Mesendoderm (in vitro differentiated cells): ENCODE measurements around the gene FN3K.

Experiments used
- DNase-seq: peaks from one replicate; pipeline ENCODE4 v3.0.0; 2013
- H2AK5ac ChIP-seq: 2 replicates; pipeline ENCODE4 v1.6.1; 2013; ENCODE audit warnings: low read length, inconsistent platforms
- H2BK120ac ChIP-seq: 2 replicates; pipeline ENCODE4 v1.6.1; 2013; ENCODE audit warnings: low read depth, mild to moderate bottlenecking, low read length, moderate library complexity, mixed read lengths
- H2BK15ac ChIP-seq: replicated peaks from 2 replicates; pipeline ENCODE4 v1.6.1; 2013; ENCODE audit warnings: low read depth, mild to moderate bottlenecking, moderate library complexity
- H2BK5ac ChIP-seq: 2 replicates; pipeline ENCODE4 v1.6.1; 2013; ENCODE audit warnings: low read length, inconsistent platforms
- H3K18ac ChIP-seq: 2 replicates; pipeline ENCODE4 v1.6.1; 2013; ENCODE audit warnings: mild to moderate bottlenecking, low read length, mixed read lengths
- H3K23ac ChIP-seq: one replicate; pipeline ENCODE4 v1.6.1; 2013; ENCODE audit warnings: low read length
- H3K27ac ChIP-seq: 2 replicates; pipeline ENCODE4 v1.5.1; 2013; ENCODE audit warnings: low read depth, mild to moderate bottlenecking, inconsistent platforms, low read length, moderate library complexity
- H3K27me3 ChIP-seq: 2 replicates; pipeline ENCODE4 v1.6.1; 2013; ENCODE audit warnings: low read length, control low read depth, mild to moderate bottlenecking, inconsistent platforms; ENCODE audit not compliant: insufficient read depth, poor library complexity
- H3K36me3 ChIP-seq: 2 replicates; pipeline ENCODE4 v1.6.1; 2013; ENCODE audit warnings: low read length, inconsistent platforms; ENCODE audit not compliant: control insufficient read depth, insufficient read depth
- H3K4ac ChIP-seq: one replicate; pipeline ENCODE4 v1.6.1; 2013; ENCODE audit warnings: low read depth, mild to moderate bottlenecking, low read length, moderate library complexity
- H3K4me1 ChIP-seq: 2 replicates; pipeline ENCODE4 v1.6.1; 2013; ENCODE audit warnings: low read depth, low read length, inconsistent platforms; ENCODE audit not compliant: control insufficient read depth
- H3K4me2 ChIP-seq: 2 replicates; pipeline ENCODE4 v1.6.1; 2013; ENCODE audit warnings: low read length
- H3K4me3 ChIP-seq: 2 replicates; pipeline ENCODE4 v1.5.1; 2013; ENCODE audit warnings: mild to moderate bottlenecking, low read length
- H3K56ac ChIP-seq: one replicate; pipeline ENCODE4 v1.6.1; 2013; ENCODE audit warnings: low read length
- H3K79me1 ChIP-seq: 2 replicates; pipeline ENCODE4 v1.6.1; 2013; ENCODE audit warnings: low read length, inconsistent platforms
- H3K79me2 ChIP-seq: 2 replicates; pipeline ENCODE4 v1.6.1; 2013; ENCODE audit warnings: mild to moderate bottlenecking, low read length; ENCODE audit not compliant: control insufficient read depth, insufficient read depth
- H3K9ac ChIP-seq: 2 replicates; pipeline ENCODE4 v1.6.1; 2013; ENCODE audit warnings: low read length, inconsistent platforms
- H4K5ac ChIP-seq: one replicate; pipeline ENCODE4 v1.6.1; 2013; ENCODE audit warnings: low read length
- H4K8ac ChIP-seq: one replicate; pipeline ENCODE4 v1.6.1; 2013; ENCODE audit warnings: low read depth, mild to moderate bottlenecking, control low read depth, low read length, moderate library complexity
- WGBS: extraction: QIAGEN DNeasy Blood & Tissue Kit; methylation state at CpG from one replicate; pipeline ENCODE4 v1.1.7; 2013; ENCODE audit warnings: low lambda C conversion rate, missing lambda C conversion rate; ENCODE audit not compliant: insufficient coverage; ENCODE audit errors: extremely low coverage; 5-methylcytosine and 5-hydroxymethylcytosine counted together

FN3K gene

GRCh38 chr17:82716203-82717010, 19.0 kb upstream of the FN3K start, which contains the start of gene FN3KRP:
TSS of gene FN3KRP (plus strand) at chr17:82716706. CDS start at chr17:82716756, 50 bp downstream.
- peak; percentile 97 for DNase-seq

GRCh38 chr17:82718986-82719685, 16.3 kb upstream of the FN3K start:
- Histone ChIP-seq H2BK15ac (no peak overlapping the region), H2BK5ac (no peak overlapping the region), H3K27me3 (no peaks in the 10 kb centered on the region), H3K4me1 (no peaks in the 10 kb centered on the region), H2BK120ac (no peak overlapping the region), H3K4me3 (no peak overlapping the region), H3K56ac (no peak overlapping the region), H3K4me2 (no peak overlapping the region), H4K8ac (no peak overlapping the region), H3K79me1 (peaks cover 4% of the 10 kb centered on the region), H3K23ac (no peak overlapping the region), H3K27ac (no peak overlapping the region), H3K36me3 (no peaks in the 10 kb centered on the region), H3K4ac (no peak overlapping the region), H2AK5ac (no peak overlapping the region), H3K18ac (no peak overlapping the region), H4K5ac (no peak overlapping the region), H3K9ac (no peak overlapping the region), H3K79me2 (no peaks in the 10 kb centered on the region)
- no peak for DNase-seq
- WGBS: no CpG with 5 or more reads among the region's 18 CpGs

More at GRCh38 chr17:82716203-82717010, 19.0 kb upstream of the FN3K start, which contains the start of gene FN3KRP:
- Histone ChIP-seq H3K18ac (peak within 1 kb of the TSS; percentile 21), H3K4ac (no peak within 1 kb of the TSS), H3K27ac (no peak within 1 kb of the TSS), H3K56ac (peak within 1 kb of the TSS; percentile 87), H3K79me2 (no peaks in the 10 kb centered on the region), H2BK120ac (no peak within 1 kb of the TSS), H3K4me2 (peak within 1 kb of the TSS; percentile 88), H3K9ac (peak within 1 kb of the TSS; percentile 84), H4K5ac (no peak within 1 kb of the TSS), H2AK5ac (no peak within 1 kb of the TSS), H3K36me3 (no peaks in the 10 kb centered on the region), H2BK15ac (no peak within 1 kb of the TSS), H3K27me3 (no peaks in the 10 kb centered on the region), H3K79me1 (peaks cover 4% of the 10 kb centered on the region), H2BK5ac (no peak within 1 kb of the TSS), H3K4me1 (no peaks in the 10 kb centered on the region), H3K23ac (no peak within 1 kb of the TSS), H4K8ac (no peak within 1 kb of the TSS), H3K4me3 (peak within 1 kb of the TSS; percentile 76)
- WGBS: no CpG with 5 or more reads among the region's 75 CpGs

- Histone ChIP-seq H3K27ac (no peak overlapping the region), H4K5ac (no peak overlapping the region), H3K36me3 (no peaks in the 10 kb centered on the region), H3K56ac (no peak overlapping the region), H3K4me2 (no peak overlapping the region), H3K18ac (no peak overlapping the region), H2BK5ac (no peak overlapping the region), H3K4ac (no peak overlapping the region), H3K79me1 (peaks cover 4% of the 10 kb centered on the region), H3K23ac (no peak overlapping the region), H3K4me1 (no peaks in the 10 kb centered on the region), H2BK120ac (no peak overlapping the region), H3K9ac (no peak overlapping the region), H3K27me3 (no peaks in the 10 kb centered on the region), H4K8ac (no peak overlapping the region), H3K79me2 (no peaks in the 10 kb centered on the region), H2BK15ac (no peak overlapping the region), H3K4me3 (no peak overlapping the region), H2AK5ac (no peak overlapping the region)
- no CpG with 5 or more reads among the region's 19 CpGs for WGBS
- no peak for DNase-seq
Measured at GRCh38 chr17:82720204-82720603, 15.2 kb upstream of the FN3K start.

- Histone ChIP-seq H3K4me3 (no peak overlapping the region), H3K18ac (no peak overlapping the region), H3K27ac (no peak overlapping the region), H4K5ac (no peak overlapping the region), H2BK5ac (no peak overlapping the region), H3K9ac (no peak overlapping the region), H3K4me1 (no peaks in the 10 kb centered on the region), H3K27me3 (no peaks in the 10 kb centered on the region), H3K79me2 (no peaks in the 10 kb centered on the region), H2BK120ac (no peak overlapping the region), H2AK5ac (no peak overlapping the region), H3K23ac (no peak overlapping the region), H2BK15ac (no peak overlapping the region), H3K79me1 (peaks cover 4% of the 10 kb centered on the region), H3K4ac (no peak overlapping the region), H4K8ac (no peak overlapping the region), H3K56ac (no peak overlapping the region), H3K36me3 (no peaks in the 10 kb centered on the region), H3K4me2 (no peak overlapping the region)
- no CpG with 5 or more reads among the region's 19 CpGs for WGBS
- DNase-seq: no peak
Measured at GRCh38 chr17:82722341-82723013, 12.9 kb upstream of the FN3K start.

GRCh38 chr17:82723169-82723807, 12.1 kb upstream of the FN3K start:
- H3K79me2 ChIP-seq: no peaks in the 10 kb centered on the region

More at GRCh38 chr17:82723169-82723807, 12.1 kb upstream of the FN3K start:
- H2BK120ac ChIP-seq: no peak overlapping the region
- no peak overlapping the region for H3K18ac ChIP-seq
- H3K4ac ChIP-seq: no peak overlapping the region
- no peak overlapping the region for H3K4me2 ChIP-seq
- H2BK5ac ChIP-seq: no peak overlapping the region
- H3K27ac ChIP-seq: no peak overlapping the region
- H4K5ac ChIP-seq: no peak overlapping the region
- no peaks in the 10 kb centered on the region for H3K36me3 ChIP-seq
- H2AK5ac ChIP-seq: no peak overlapping the region
- H3K27me3 ChIP-seq: no peaks in the 10 kb centered on the region
- H4K8ac ChIP-seq: no peak overlapping the region
- no peaks in the 10 kb centered on the region for H3K4me1 ChIP-seq
- H3K79me1 ChIP-seq: no peaks in the 10 kb centered on the region
- no peak overlapping the region for H2BK15ac ChIP-seq
- H3K56ac ChIP-seq: no peak overlapping the region
- H3K4me3 ChIP-seq: no peak overlapping the region
- DNase-seq: no peak
- H3K23ac ChIP-seq: no peak overlapping the region
- WGBS: no CpG with 5 or more reads among the region's 26 CpGs
- no peak overlapping the region for H3K9ac ChIP-seq
